GM13977 (cell line): ENCODE measurements around the gene KDM2B.

Source experiments
- DNase-seq: peaks from one replicate; pipeline ENCODE4 v3.0.0; 2012; ENCODE audit warnings: low spot score
- CTCF ChIP-seq: IDR thresholded peaks from 2 replicates; pipeline ENCODE4 v1.5.1; 2012; ENCODE audit warnings: mild to moderate bottlenecking, control low read depth; ENCODE audit not compliant: insufficient read depth; ENCODE audit errors: extremely low read depth, missing control alignments
- in situ Hi-C: fragments of 300-500 bp; cut with MboI; formaldehyde crosslinking; loops from one replicate; pipeline ENCODE4 v1.12.0; 2022; ENCODE audit warnings: low sequenced_read_pairs, low pct_unique_long_range_greater_than_20kb, mixed read lengths, inconsistent platforms; ENCODE audit not compliant: unreplicated experiment

KDM2B gene

GRCh38 chr12:121533394-121534090 lies 47.3 kb downstream of the KDM2B start:
- DNase-seq: no peak
- in situ Hi-C loops: no loop called here
- no peak for TF ChIP-seq CTCF

- no peak for TF ChIP-seq CTCF
- no peak for DNase-seq
- in situ Hi-C loops: no loop called here
These were observed 48.1 kb downstream of the KDM2B start for GRCh38 chr12:121532503-121533393.

- no peak for DNase-seq
- TF ChIP-seq CTCF: no peak
- in situ Hi-C loops: no loop called here
These were observed 49.5 kb downstream of the KDM2B start for GRCh38 chr12:121531356-121531750.

GRCh38 chr12:121530600-121531355 lies 50.0 kb downstream of the KDM2B start:
- in situ Hi-C loops: no loop called here

GRCh38 chr12:121529184-121529583 lies 51.6 kb downstream of the KDM2B start:
- no peak for DNase-seq
- in situ Hi-C loops: no loop called here
- no peak for TF ChIP-seq CTCF

More at GRCh38 chr12:121530600-121531355, 50.0 kb downstream of the KDM2B start:
- DNase-seq: peak; percentile 56
- TF ChIP-seq CTCF: no peak

- no peak for DNase-seq
- TF ChIP-seq CTCF: no peak
- in situ Hi-C loops: no loop called here
These were observed 55.4 kb downstream of the KDM2B start for GRCh38 chr12:121525411-121525810.
